GM19193 (cell line): Measurements from ENCODE around the gene TMEM163.

Experiments
- POLR2A ChIP-seq: IDR thresholded peaks from 4 replicates; pipeline ENCODE4 v1.6.1; 2011; ENCODE audit not compliant: insufficient read depth, insufficient read length; ENCODE audit errors: extremely low read depth

TMEM163 gene

DNA sequence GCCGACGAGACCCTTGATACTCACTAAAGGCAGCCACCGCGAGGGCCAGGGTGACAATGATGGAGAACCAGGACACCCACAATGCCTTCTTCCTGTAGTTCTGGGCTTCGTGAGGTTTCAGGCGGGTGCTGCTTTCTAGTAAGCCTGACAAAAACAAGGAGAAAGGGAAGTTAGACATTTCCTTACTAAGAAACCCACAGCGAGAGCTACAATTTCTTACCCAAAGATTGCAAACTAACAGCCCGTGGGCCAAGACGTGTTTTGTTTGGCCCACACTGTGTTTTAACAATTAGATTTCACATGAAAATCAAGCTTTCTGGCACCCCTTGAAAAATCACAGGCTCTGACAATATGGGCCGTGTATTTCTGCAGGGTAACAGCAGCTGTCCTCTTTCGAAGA, 5.6 kb downstream of the TMEM163 start:
- no peak for TF ChIP-seq POLR2A

DNA sequence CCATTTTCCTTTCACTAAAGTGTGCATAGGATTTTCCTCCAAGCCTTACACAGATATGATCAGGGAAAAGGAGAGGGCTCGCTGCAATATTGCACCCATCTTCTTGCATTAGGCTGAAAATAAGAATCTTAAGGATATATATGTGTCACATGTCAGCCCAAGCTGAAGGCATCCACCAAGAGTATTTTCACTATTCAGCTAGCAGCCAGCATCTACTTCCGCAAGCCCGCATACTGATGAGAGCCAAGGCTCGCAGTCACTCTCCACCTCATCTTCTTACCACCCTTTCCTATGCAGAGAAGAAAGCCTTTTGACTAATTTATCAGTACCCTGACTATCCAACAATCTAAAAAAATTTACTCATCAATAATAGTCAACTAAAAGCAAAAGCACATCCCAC, 6.1 kb downstream of the TMEM163 start:
- TF ChIP-seq POLR2A, result no peak

DNA sequence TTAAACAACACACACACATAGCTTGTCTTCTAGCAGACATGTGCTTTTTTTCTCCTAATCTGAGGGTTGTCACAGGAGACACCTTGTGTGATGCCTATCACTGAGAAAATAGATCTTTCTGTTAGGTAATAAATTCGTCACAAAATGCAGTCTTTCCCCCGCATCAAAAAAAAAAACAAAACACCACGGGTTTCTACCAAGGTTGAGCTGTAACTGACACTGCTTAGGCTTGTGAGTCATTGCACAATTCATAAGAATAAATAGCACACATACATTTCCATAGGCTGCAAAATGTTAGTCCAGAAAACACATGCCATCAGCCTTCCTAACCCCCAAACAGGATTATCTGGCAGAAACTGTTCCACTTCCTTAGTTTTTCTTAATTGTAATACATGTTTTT, 6.5 kb downstream of the TMEM163 start:
- no peak for TF ChIP-seq POLR2A

DNA sequence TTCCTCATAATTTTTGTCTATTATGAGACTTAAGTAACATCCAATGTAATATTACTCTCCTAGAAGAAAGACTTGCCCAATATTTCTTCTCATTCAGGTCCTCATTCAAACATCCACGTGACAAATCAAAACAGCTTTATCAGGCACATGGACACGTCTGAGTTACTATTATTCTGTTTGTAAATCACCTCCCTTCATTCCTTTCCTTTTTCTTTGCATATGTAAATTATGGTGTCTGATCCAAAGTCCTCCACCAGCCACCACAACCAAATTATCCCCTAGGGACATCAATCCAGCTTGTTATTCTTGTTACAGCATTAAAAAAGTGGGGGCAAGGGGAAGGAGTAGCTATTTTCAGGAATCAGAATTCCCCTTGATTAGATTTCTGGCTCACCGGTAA, 7.1 kb downstream of the TMEM163 start:
- TF ChIP-seq POLR2A, result no peak

DNA sequence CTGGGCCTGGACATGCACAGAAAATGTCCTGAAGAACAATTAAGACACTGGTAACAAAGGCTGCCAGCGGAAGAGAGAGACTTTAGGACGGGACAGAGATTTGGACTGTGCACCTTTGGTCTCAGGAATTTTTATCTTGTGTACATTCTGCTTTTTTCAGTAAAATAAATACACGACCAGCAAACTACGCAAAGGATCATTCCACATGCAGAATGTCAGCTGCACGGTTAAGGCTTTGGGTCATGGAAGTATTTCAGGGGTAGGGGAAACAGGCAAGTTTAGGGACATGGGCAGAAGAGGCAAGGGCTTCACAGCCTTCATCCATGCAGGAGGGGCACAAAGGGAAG, 11.5 kb downstream of the TMEM163 start:
- TF ChIP-seq POLR2A, result no peak

DNA sequence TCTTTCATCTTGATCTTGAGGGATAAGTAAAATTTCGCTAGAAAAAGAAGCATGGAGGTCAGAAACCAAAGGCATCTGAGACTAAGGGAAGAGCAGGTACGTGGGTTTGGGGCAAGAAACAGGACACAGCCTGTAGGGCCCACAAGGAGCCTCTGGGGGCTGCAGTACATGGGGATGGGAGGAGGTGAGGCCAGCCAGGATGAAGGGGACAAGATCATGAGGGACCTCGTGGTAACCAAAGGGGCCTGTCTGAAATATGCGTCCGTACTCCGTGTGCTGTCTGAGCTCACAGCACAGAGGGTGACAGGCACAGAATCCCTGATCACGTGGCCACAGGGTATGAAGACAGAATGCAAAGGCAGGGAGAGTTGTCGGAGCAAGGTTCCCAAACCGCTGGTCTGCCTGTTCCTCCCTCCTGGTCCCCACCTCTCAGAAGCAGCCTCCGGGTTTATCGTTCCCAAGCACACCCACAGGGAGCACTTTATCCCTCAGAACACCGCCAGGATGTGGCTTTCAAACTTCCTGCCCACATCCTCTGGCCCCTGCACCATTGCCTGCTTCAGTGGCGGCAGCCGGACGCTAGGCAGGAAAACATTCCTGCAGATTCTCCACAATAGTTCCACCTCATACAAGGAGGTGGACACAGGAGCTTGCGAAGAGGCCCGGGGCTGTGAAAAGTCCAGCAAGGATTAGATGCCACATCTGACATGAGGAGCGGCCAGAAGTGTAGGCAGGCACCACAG, 12.0 kb downstream of the TMEM163 start:
- TF ChIP-seq POLR2A, result no peak

DNA sequence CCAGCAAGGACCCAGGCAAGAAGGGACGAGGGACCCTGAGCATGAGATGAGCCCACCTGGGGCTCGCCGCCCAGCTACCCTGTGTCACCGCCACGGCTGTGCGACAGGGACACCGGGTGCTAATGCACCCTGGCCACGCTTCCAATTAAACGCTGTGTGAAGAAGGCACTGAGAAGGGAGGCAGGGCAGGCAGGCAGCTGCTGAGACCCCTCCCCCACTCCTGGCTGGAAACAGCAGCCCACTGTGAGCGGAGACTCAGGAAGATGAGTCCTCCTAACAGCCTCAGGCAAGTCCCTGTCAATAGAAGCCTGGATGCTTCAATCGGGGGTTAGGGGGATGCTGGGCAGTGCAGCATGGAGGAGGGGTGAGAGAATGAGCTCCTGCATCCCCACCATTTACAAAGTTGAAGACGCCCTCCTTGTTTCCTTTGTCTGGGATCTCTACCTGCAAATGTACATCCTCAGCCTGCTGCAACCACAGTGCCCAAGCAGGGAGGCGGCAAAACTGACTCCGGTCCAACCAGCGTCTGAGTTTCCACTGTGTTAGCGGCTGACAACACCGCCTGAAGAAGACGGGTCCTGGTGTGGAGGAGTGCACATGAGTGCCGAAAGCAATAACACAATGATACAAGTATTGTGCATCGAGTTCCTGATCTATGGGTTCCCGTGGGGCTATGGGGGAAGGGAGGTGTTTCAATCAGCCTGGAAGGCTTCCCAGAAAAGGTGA, 12.8 kb downstream of the TMEM163 start:
- no peak for TF ChIP-seq POLR2A

DNA sequence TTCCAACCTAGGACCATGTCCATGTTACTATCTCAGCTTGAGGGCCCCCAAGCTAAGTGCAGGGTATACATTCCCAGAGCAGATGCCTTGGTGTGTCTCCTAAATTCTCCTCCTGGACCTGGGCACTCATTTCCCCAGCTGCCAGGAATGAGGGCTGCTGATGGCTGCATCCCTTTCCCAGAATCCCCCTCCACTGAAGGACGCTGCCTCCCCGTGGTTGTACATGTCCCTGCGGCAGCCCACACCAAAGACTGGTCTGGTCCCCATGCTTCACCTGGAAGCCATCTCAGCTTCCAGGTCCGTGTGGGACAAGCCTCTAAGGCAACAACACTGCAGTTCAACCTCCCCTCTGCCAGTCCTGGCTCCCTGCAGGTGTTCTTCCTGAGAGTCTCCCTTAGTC, 14.6 kb downstream of the TMEM163 start:
- no peak for TF ChIP-seq POLR2A

DNA sequence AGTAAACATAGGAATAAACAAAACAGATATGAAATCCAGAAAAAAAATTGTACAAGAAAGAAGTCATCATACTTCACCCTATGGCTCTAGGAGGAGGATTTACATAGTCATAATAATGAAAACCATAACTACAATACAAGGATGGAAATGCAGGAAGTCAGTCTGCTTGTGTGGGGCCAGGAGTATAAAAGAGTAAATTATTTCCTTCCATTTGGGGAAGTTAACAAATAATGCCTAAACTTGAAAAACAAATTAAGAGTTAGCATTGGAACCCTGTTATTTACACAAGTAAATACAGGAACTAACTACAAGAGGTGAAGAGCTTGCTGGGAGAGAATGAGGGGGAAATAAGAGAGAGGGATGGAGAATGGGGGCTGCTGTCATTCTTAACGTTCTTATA, 15.4 kb downstream of the TMEM163 start:
- no peak for TF ChIP-seq POLR2A

DNA sequence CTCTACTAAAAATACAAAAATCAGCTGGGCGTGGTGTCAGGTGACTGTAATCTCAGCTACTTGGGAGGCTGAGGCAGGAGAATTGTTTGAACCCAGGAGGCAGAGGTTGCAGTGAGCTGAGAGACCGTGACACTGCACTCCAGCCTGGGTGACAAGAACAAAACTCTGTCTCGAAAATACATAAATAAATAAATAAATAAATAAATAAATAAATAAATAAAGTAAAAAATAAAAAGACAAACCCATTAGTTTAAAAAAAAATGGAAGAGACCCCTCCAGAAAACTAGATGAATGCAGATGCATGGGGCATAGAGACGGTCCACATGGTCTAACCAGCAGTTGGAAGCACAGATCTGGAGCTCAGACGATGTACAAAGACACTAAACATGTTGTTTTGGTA, 18.1 kb downstream of the TMEM163 start:
- no peak for TF ChIP-seq POLR2A

DNA sequence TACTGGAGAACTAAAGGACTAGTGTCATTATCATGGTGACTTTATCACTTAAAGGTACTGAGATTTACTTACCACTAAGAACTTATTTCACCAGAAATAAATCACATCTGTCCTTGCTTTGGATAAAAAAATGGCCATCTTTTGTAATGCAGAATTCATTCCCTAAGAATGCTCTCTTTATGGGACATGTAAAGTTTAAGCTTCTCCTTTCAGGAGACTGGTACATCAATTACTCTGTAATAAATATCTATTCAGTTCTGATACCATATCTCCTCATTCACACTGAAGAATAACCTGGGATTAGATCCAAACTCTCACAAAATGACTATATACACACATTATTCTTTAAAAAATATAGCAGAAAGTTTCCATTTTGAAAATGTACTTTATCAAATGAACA, 24.4 kb downstream of the TMEM163 start:
- no peak for TF ChIP-seq POLR2A

DNA sequence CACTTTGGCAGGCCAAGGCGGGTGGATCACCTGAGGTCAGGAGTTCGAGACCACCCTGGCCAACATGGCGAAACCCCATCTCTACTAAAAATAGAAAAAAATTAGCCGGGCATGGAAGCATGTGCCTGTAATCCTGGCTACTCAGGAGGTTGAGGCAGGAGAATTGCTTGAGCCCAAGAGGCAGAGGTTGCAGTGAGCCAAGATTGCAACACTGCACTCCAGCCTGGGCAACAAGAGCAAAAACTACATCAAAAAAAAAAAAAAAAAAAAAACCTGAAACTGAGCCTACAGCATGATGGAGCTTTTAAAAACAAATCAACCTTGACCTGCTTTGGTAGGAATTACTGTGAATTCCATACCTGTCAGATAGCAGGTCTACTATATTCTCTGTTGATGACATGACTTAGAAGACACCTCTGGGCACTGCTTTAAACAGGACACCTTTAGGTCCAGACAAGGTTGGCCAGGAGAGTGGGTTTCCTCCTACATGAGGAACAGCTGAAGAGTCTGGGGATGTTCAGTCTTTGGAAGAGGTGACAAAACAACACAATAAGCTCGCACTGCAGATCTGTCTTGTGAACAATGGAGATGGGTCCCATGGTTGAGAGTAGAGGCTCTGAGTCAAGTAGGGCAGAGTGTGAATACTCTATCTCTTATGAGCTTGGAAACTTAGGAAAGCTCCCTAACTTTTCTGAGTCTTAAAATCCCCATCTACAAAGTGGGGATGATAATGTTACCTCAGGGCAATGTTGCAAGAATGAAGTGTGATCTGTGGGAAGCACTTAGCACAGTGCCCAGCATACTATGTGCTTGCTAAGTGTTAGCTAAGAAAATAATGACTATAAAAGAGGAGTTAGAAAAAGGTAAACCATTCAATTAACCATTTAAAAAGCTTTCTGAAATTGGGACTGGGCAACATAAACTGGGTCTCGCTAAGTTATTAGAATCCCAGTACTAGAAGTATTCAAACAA, 25.2 kb downstream of the TMEM163 start:
- no peak for TF ChIP-seq POLR2A

DNA sequence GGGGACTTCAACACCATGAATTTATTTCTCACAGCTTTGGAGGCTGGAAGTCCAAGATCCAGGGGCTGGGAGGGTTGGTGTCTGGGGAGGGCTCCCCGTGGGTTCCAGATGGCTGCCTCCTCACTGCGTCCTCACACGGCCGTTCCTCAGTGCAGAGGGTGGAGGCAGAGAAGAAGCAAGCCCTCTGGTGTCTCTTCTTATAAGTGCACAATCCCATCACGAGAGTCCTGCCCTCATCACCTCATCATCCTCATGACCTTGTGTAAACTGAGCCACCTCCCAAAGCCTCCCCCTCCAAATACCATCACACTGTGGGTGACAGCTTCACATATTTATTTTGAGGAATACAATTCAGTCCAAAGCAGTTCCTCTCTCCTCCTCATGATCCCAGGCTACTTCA, 26.3 kb downstream of the TMEM163 start:
- TF ChIP-seq POLR2A, result no peak

DNA sequence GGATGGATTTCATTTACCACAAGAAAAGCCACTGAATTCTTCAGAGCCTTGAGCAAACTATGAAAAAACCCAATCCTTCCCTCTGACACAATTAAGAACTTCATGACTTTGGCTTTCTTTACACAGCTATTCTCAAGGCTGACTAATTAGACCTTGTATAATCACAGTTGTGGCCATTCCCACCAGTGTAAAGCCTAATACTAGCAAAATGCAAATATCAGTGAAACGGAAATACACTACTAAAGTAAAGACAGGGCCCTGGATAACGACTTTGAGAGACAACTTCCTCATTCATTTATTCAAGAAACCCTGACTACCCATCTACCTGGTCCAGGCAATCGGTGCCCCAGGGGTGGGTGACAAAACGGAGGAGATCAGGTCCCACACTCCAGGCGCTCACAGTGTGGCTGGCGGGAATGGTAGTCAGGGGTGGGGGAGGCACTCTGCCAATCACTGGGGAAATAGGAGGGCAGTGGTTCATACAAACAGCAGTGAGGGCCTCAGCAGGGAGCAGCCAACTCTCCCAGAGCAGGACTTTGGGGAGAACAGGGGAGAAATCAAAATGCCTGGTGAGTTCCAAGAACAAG, 28.1 kb downstream of the TMEM163 start:
- no peak for TF ChIP-seq POLR2A

DNA sequence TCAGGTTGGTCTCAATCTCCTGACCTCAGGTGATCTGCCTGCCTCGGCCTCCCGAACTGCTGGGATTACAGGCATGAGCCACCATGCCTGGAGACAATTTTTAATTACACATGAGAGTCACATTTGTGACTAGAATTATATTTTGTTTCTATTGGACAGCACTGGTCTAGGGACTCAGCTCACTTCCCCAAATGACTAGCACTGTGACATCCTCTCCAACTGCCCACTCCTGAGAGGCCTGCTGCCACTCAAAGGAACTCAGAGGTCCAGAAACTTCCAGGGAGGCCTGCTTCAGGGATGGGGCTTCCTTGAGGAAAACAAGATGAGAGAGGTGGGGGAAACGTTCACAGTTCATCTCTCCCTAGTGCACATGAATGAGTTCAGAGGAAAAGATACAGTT, 29.5 kb downstream of the TMEM163 start:
- no peak for TF ChIP-seq POLR2A
